Skeletal muscle satellite cell (primary cell): ENCODE measurements around the gene DMGDH. TPM values are rescaled to one million over a fixed set of nuclear protein-coding genes. Genes with fewer than 3 reads are reported as not detected.
A peak's percentile ranks its signal among the peaks of the same experiment; 100 is the strongest.

Experiments
- H3K27me3 ChIP-seq: 2 replicates; pipeline ENCODE4 v1.7.0; 2013; ENCODE audit warnings: low read length; ENCODE audit not compliant: control insufficient read depth, insufficient read depth
- H3K36me3 ChIP-seq: 2 replicates; pipeline ENCODE4 v1.7.0; 2013; ENCODE audit warnings: mild to moderate bottlenecking, control low read depth, low read length; ENCODE audit not compliant: insufficient read depth
- H3K4me1 ChIP-seq: 2 replicates; pipeline ENCODE4 v1.7.0; 2013; ENCODE audit warnings: low read length; ENCODE audit not compliant: control insufficient read depth, insufficient read depth
- H3K4me2 ChIP-seq: 2 replicates; pipeline ENCODE4 v1.7.0; 2013; ENCODE audit warnings: mild to moderate bottlenecking, low read length
- H3K4me3 ChIP-seq: 2 replicates; pipeline ENCODE4 v1.7.0; 2013; ENCODE audit warnings: low read length
- H3K9ac ChIP-seq: 2 replicates; pipeline ENCODE4 v1.7.0; 2013; ENCODE audit warnings: mild to moderate bottlenecking, low read depth, low read length, moderate library complexity
- H3K9me3 ChIP-seq: replicated peaks from 2 replicates; pipeline ENCODE4 v1.7.0; 2013; ENCODE audit warnings: mild to moderate bottlenecking, control low read depth, low read length
- total RNA-seq: library from RNA; depleted of rRNA; stranded (reverse); fragments of >200 nt; gene quantifications from 2 replicates; pipeline ENCODE4 v1.2.3, GENCODE V29; 2012; rRNA removed

DMGDH gene
- total RNA-seq: 0.22 and 0.25 TPM in 2 replicates

DNA sequence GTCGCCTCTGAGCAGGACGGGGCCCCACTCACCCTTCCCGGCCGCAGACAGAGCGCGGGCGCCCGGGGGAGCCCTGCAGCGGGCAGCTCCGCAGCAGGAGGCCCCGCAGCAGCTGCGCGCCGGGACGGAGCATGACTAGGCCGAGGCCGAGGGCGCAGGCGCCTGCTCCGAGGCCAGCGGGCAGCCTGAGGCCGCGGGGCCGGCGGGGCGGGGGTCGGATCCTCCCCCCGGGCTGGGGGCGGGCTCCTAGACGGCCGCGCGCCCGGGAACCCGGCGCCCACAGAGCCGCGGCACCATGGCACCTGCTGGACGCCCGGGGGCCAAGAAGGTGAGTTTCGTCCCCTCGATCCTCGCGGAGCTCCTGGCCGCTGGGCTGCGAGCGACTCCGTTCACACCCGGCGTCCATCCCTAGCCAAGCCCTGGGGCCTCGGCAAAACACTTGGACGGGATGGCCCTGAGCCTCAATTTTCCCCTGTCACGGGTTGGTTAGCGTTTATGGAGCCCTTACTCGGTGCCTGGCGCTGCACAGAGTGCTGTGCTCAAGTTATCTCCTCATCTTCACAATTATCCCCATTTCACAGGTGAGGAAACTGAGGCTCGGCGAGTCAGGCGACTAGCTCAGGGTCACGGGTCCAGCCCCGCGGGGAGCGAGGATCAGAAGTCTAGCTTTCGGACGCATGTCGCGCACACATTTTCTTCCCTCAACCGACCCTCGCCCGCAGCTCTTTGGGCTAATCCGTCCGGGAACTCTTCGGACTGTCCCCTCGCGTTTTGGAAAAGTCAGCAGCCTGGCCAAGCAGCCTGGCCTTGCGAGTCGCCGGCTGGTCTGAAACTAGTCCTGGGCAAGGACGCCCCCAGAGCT is at the start of gene DMGDH, which contains the start of gene BHMT2:
DMGDH (minus strand) TSS at position 187 of the 862 bp plus-strand sequence; CDS start at position 133, 54 bp downstream.
BHMT2 (plus strand) TSS at position 280 of the 862 bp plus-strand sequence; CDS start at position 296, 16 bp downstream.
- H3K4me1 ChIP-seq: peaks cover 6% of the 10 kb centered on the region
- peak within 1 kb of the TSS; percentile 77 for H3K4me2 ChIP-seq
- peaks cover 5% of the 10 kb centered on the region for H3K9me3 ChIP-seq
- no peaks in the 10 kb centered on the region for H3K36me3 ChIP-seq
- peak within 1 kb of the TSS; percentile 67 for H3K4me3 ChIP-seq
- H3K27me3 ChIP-seq: no peaks in the 10 kb centered on the region
- H3K9ac ChIP-seq: peak within 1 kb of the TSS; percentile 66

DNA sequence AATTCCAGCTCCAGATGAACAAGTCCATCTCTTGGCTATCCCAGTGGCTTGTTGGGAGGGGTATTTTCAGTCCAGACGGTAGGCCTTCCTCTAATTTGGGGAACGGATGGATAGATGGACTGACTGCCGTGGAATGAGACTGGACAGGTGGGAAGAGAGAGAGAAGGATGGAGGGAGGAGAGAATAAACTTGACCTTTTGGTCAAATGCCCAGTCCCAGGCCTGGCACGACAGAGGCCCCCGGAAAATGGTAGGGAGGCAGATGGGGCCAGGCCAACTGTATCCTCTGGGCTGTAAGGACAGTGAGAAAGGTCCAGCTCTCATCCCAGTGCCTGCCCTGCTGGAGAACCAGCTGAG is 43.2 kb upstream of the DMGDH start:
- Histone ChIP-seq H3K36me3 (no peaks in the 10 kb centered on the region), H3K9me3 (no peaks in the 10 kb centered on the region), H3K4me2 (no peak overlapping the region), H3K9ac (no peak overlapping the region), H3K4me1 (no peaks in the 10 kb centered on the region), H3K4me3 (no peak overlapping the region), H3K27me3 (peaks cover 42% of the 10 kb centered on the region)

DNA sequence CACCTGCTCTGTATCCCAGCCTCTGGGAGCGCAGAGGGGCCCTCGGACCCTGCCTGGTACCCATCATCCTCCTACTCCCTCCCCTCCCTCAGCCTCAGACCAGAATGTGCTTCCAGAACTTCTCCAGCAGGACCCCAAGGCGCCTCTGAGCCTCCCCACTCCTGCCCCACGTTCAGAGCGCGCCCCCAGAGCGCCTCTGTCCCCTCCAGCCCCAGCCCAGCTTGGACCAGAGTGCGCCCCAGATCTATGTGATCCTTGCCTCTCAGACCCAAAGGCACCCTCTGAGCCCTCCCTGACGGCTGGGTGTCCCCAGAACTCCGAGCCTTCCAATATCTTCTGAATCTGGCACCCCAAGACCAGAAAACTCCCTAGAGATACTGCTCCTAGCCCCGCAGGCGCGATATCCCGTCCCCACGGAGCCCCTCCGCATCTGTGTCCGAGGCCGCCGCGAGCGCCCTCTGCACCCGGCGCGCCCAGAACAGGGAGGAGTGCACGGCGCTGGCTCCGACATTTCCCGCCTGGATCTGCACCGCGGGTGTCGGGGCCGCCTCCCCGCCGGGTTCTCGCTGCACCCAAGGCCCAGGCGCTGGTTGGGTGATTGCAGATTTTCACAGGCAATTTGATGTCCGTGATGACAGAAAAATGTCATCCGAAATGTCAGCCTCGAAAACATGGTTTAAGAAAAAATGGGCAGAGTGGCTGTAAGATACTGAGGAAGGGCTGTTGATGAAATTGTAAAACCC is 42.7 kb upstream of the DMGDH start:
- H3K27me3 ChIP-seq: peaks cover 44% of the 10 kb centered on the region
- no peak overlapping the region for H3K9ac ChIP-seq
- no peak overlapping the region for H3K4me3 ChIP-seq

DNA sequence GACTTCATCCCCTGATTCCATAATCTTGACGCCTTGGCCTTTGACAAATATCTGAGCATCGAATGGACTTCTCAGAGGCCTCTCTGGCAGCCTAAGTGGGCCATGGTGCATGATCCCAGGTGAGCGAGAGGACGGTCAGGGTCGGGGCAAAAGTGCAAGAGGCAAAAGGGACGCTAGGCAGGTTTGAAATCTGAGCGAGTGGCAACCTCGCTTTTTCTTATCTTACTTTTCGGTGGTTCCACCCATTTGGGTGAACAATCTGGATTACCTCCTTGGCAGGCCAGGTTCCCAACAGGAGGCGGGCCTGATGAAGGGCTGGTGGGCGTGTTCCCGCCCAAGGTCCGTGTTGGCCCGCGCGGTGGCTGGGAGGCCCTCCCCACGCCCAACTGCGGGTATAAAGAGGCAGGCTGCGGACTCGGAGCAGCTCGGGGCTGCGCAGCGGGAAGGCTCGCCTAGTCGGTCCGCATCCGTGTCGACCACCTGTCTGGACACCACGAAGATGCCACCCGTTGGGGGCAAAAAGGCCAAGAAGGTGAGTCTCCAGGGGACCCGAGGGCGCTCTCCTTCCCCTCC is 42.0 kb upstream of the DMGDH start, which contains the start of gene BHMT:
BHMT (plus strand) TSS at position 423 of the 573 bp plus-strand sequence; CDS start at position 500, 77 bp downstream.
- H3K4me3 ChIP-seq: no peak within 1 kb of the TSS
- H3K4me2 ChIP-seq: peak within 1 kb of the TSS; percentile 61
- no peaks in the 10 kb centered on the region for H3K9me3 ChIP-seq
- H3K4me1 ChIP-seq: no peaks in the 10 kb centered on the region
- H3K27me3 ChIP-seq: peaks cover 44% of the 10 kb centered on the region
- H3K36me3 ChIP-seq: no peaks in the 10 kb centered on the region
- no peak within 1 kb of the TSS for H3K9ac ChIP-seq

More for the DNA sequence above, 42.7 kb upstream of the DMGDH start:
- no peaks in the 10 kb centered on the region for H3K36me3 ChIP-seq
- H3K4me1 ChIP-seq: no peaks in the 10 kb centered on the region
- peak overlapping the region; percentile 61 for H3K4me2 ChIP-seq
- no peaks in the 10 kb centered on the region for H3K9me3 ChIP-seq

DNA sequence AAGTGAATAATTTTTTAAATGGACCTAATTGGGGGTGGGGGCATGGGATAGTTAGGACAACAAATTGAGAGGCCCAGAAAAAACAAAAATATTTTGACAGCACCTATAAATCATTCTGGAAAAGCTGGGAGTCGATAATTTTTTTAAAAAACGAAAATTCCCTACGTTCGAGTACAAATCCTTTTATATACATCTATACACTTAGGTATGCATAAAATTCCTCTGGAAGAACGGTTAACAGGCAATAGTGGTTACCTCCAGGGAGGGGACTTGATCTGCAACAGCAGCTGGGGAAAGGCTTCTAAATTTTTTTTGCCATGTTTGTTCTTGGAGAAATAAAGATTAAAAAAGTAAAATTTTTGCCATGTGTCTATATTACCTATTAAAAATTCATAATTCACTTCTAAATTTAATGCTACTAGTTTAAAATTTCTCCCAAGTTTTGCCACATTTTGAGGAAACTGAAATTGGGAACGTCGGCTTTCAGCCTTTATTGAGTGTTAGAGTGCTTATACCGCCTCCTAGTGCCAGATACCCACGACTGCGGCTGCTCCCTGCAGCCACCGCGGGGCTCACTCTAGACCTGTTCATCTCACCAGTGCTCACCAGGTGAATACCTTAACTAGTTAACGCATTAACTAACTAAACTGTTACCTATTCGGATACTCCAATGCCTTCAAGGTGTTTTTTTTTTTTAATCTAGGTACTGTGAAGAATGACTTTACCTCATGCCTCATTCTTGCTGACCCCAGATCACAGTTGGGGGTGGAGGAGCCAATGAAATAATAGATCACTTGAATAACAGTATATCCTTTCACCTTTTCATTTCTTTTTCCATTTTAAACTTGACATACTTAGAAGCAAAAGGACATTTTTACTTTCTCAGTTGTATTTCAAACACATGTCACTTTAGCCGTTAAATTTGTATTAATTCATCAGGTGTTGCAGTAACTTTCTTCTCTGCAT is 40.3 kb upstream of the DMGDH start:
- no peak overlapping the region for H3K9ac ChIP-seq
- H3K4me3 ChIP-seq: no peak overlapping the region
- H3K4me2 ChIP-seq: no peak overlapping the region
- no peaks in the 10 kb centered on the region for H3K4me1 ChIP-seq
- H3K9me3 ChIP-seq: no peaks in the 10 kb centered on the region
- H3K36me3 ChIP-seq: no peaks in the 10 kb centered on the region
- H3K27me3 ChIP-seq: peaks cover 40% of the 10 kb centered on the region

DNA sequence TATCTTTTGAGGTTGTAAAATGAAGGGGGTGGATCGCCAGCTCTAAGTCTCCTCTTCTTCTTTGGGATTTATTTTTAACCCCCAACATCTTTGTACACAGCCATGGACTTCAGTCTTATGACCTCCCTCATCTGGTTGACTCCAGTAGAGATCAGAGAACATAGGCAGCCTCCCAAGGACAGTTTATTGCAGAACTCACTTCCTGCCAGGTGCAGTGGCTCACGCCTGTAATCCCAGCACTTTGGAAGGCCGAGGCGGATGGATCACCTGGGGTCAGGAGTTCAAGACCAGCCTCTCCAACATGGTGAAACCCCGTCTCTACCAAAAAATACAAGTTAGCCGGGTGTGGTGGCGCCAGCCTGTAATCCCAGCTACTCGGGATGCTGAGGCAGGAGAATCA is 39.3 kb upstream of the DMGDH start:
- Histone ChIP-seq H3K4me3 (no peak overlapping the region), H3K4me1 (no peaks in the 10 kb centered on the region), H3K36me3 (no peaks in the 10 kb centered on the region), H3K4me2 (no peak overlapping the region), H3K9me3 (no peaks in the 10 kb centered on the region), H3K9ac (no peak overlapping the region), H3K27me3 (peaks cover 36% of the 10 kb centered on the region)

DNA sequence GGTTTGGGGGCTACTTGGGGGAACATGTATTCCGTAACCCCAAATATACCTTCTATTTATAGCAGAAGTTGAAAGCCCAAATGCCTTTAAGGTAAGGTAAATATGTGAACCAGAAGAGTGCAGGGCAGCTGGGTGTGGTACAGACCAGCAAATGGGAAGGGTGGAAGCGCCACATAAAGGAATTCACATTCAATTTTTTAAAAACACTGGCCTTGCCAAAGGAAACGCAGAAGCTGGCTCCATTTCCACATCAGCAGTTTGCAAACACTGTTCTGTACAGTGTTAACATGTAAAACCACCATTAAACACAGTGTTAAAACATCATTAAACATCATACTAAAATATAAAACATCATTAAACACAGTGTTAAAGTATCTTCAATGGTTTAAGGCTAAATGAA is 38.6 kb upstream of the DMGDH start:
- Histone ChIP-seq H3K4me3 (no peak overlapping the region), H3K9me3 (no peaks in the 10 kb centered on the region), H3K9ac (no peak overlapping the region), H3K4me2 (no peak overlapping the region), H3K4me1 (no peaks in the 10 kb centered on the region), H3K36me3 (no peaks in the 10 kb centered on the region), H3K27me3 (peaks cover 30% of the 10 kb centered on the region)

DNA sequence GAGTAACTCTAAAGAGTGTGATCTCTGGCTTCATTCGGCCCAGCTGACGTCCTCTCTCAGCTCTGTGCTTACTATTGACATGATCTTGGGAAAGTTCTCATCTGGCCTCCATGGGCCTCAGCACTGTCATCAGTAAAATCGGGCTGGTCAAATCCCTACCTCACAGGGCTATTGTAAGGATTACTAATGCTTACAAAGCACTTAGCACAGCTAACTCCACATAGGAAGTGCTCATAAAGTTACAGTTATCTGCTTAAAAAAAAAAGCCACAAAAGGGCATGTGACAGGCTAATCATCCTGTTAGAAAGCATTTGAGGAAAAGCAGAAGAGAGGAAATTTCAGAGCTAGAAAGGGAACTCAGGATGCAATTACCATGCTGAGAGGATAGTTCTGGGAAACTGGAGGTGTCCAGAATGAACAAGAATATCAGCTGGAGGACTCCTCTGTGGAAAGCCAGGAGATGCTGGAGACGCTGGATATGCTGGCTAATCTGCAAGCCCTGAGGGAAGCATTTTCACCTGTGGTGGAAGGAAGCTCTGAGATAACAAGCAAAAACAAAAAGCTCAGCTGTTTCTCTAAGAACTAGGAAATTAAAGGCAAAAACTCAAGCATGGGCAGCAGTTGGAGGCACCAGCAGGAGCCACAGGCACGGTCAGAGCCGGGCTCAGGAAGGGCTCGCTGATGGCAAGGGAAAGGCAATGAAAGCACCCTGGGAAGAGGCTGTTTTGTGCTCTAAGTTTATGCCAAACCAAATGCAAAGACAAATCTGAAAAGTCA is 37.7 kb upstream of the DMGDH start:
- Histone ChIP-seq H3K4me2 (no peak overlapping the region), H3K9me3 (no peaks in the 10 kb centered on the region), H3K4me1 (no peaks in the 10 kb centered on the region), H3K9ac (no peak overlapping the region), H3K36me3 (no peaks in the 10 kb centered on the region), H3K27me3 (peaks cover 25% of the 10 kb centered on the region), H3K4me3 (no peak overlapping the region)

DNA sequence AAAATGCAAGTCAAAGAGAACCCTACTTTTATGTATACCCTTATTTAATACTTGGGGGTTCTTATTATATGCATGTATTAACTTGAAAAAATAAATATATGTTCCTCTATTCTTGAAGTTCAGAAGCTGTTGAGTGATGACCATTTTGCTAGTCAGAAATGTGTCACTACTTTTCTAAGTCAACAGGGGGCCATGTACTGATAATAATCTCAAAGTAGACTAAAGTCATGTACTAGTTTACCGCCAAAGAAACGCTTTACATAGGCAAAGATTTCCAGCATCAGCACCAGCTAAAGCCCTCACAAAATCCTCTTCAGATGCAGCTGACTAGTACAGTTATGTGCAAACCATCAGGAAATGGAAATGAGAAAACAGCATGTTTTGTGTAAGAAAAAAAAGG is 36.4 kb upstream of the DMGDH start:
- no peaks in the 10 kb centered on the region for H3K4me1 ChIP-seq
- no peak overlapping the region for H3K9ac ChIP-seq
- H3K9me3 ChIP-seq: no peaks in the 10 kb centered on the region
- H3K4me2 ChIP-seq: no peak overlapping the region
- peaks cover 14% of the 10 kb centered on the region for H3K27me3 ChIP-seq
- no peak overlapping the region for H3K4me3 ChIP-seq
- H3K36me3 ChIP-seq: no peaks in the 10 kb centered on the region

DNA sequence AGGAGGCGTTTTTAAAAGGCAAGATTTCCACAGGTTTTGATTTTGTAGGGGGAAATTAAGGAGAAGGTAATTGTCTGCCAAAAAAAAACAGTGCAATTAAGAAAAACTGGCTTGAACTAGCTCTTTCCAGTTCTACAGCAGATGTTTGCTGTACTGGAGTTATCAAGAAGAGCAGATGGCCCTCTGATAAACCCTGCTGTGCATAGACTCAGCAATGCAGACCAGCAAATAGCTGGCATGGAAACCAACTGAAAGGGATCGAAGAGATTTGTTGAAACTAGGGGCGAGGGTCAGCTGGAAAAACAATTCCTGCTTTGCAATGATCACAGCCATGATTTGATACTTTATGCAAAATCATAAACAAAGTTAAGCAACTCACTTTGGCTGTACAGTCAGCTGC is 24.3 kb upstream of the DMGDH start:
- Histone ChIP-seq H3K36me3 (no peaks in the 10 kb centered on the region), H3K4me2 (no peak overlapping the region), H3K9me3 (no peaks in the 10 kb centered on the region), H3K4me1 (no peaks in the 10 kb centered on the region), H3K9ac (no peak overlapping the region), H3K4me3 (no peak overlapping the region), H3K27me3 (peaks cover 15% of the 10 kb centered on the region)
